Measurements from ENCODE around the gene TMEM121. TPM values are rescaled to one million over a fixed set of nuclear protein-coding genes. Genes with fewer than 3 reads are reported as not detected.
"Not testable (repeated sequence)": the region's sequence is repeated elsewhere in the genome, so short reads cannot be mapped to it uniquely, and the experiment has no call there.

TMEM121 gene
- total and polyA plus RNA-seq, 10 of the 15 experiments (the other 5 are each of a cell fraction or from before 2014, with no cell fraction given), result 0.04 to 4.9 (median 1.2) TPM; not detected in 2

- H3K9me3 ChIP-seq (replicated peaks; ENCODE audit: control insufficient read depth, insufficient read depth, low read length); SMC1A ChIA-PET (ENCODE audit: uncharacterized antibody, unreplicated experiment); H3K4me3 ChIP-seq; H2AFZ ChIP-seq (ENCODE audit: control insufficient read depth, low read depth, low read length); in situ Hi-C loops (cut with MboI); H4K20me1 ChIP-seq (ENCODE audit: control insufficient read depth, insufficient read depth); RAD21 ChIA-PET (ENCODE audit: unreplicated experiment); H3K9ac ChIP-seq (ENCODE audit: control insufficient read depth, insufficient read depth, low read length); CTCF ChIA-PET; POLR2A ChIA-PET; FAIRE-seq; H3K36me3 ChIP-seq (ENCODE audit: control insufficient read depth in 2 of 2, insufficient read depth in 2 of 2, low read length in 1 of 2); H3K27me3 ChIP-seq (replicated peaks in 1 of 2; ENCODE audit: control insufficient read depth in 2 of 2, insufficient read depth in 2 of 2, low read length in 1 of 2); DNase-seq (ENCODE audit: low read depth, low spot score); BruUV-seq (replicated peaks): not testable (repeated sequence)
- ATAC-seq, result peak; percentile 29
- H3K79me2 ChIP-seq (ENCODE audit: control insufficient read depth, insufficient read depth, low read length), result peaks cover 21% of the 10 kb centered on the region
- H3K4me2 ChIP-seq (ENCODE audit: control insufficient read depth, insufficient read depth), result peak overlapping the region; percentile 33; the same call in 1 of the 2 replicates
- peaks cover 67% of the 10 kb centered on the region for H3K4me1 ChIP-seq (ENCODE audit: control insufficient read depth, insufficient read depth, low read length)
- peak overlapping the region; percentile 88 for H3K27ac ChIP-seq (ENCODE audit: control insufficient read depth, insufficient read depth)
- TF ChIP-seq BCL3 (IDR thresholded peaks at IDR 0.05; ENCODE audit: borderline replicate concordance, insufficient read depth, low read depth, low read length, poor library complexity, severe bottlenecking) (peak; percentile 64), HDGF (IDR thresholded peaks at IDR 0.05) (peak; percentile 91), NBN (IDR thresholded peaks at IDR 0.05) (0 out of 2 replicates have a peak, but pooled peaks have one; percentile 26), IKZF2 (IDR thresholded peaks at IDR 0.05) (0 out of 4 replicates have a peak, but pooled peaks of 1 of the 2 experiments have one; percentile 9)
- intact Hi-C loops (cut with micrococcal nuclease; ENCODE audit: unreplicated experiment), result loop anchor here (5.0 kb wide), 1 partner anchor 119 kb away; no protein-coding TSS in a partner anchor
- WGBS (ENCODE audit: insufficient coverage, insufficient replicate concordance, low lambda C conversion rate, missing lambda C conversion rate), result 11% methylated on average over 11 of the region's 18 CpGs
Observed at GRCh38 chr14:105568140-105568843, 41.9 kb downstream of the TMEM121 start.

Data from GM12878 (cell line).